ENCODE measurements around the gene P2RY14. TPM values are rescaled to one million over a fixed set of nuclear protein-coding genes. Genes with fewer than 3 reads are reported as not detected.

Gene P2RY14
- total and polyA plus RNA-seq, 2 of the 13 experiments (the other 11 are each of a cell fraction or from before 2014, with no cell fraction given): not detected

DNA sequence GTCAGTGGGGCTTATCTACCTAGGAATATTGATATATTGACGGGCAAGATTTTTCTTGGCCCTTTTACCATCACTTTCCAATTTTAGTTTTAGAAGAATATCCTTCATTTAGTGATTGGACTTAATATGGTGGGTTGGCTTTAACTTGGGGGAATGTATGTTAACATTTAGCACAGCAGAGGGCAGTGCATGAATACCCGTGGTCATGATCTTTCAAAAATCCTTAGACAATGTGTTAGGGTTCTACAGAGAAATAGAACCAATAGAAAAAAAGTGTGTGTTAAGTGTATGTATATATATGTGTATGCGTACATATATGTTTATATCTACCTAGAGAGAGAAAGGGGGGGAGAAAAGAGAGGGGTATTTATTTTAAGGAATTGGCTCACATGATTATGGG is 112.2 kb downstream of the P2RY14 start (continued):
- TF ChIP-seq, protein P1, sequence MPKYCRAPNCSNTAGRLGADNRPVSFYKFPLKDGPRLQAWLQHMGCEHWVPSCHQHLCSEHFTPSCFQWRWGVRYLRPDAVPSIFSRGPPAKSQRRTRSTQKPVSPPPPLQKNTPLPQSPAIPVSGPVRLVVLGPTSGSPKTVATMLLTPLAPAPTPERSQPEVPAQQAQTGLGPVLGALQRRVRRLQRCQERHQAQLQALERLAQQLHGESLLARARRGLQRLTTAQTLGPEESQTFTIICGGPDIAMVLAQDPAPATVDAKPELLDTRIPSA (CRISPR knock-in tag; IDR thresholded peaks at IDR 0.05; ENCODE audit: borderline replicate concordance): no peak

DNA sequence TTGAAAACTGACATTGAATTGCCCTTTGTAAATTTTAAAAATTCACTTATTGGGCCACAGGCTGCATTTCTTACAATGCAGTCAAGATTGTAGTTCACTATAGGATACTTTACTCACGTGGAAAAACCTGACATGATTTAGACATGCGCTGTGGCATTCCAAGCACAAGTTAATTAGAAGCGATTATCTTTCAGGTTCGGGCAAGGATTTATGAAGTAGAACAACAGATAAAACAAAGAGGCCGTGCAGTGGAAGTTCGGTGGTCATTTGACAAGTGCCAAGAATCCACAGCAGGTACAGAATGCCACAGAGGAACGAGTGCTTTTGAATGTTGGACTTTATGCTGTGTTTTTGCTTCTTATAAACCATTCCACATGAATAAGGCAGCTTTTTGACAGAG is 113.1 kb downstream of the P2RY14 start:
- CTCF ChIA-PET (ENCODE audit: low intra/inter-chr PET ratio, low total read pairs): interaction anchor here (6.1 kb wide), 1 partner anchor 117 kb away, joined by 130 read pairs; no protein-coding TSS in a partner anchor
- no peak for ATAC-seq
- H3K4me1 ChIP-seq (ENCODE audit: insufficient read depth, low read length): peaks cover 13% of the 10 kb centered on the region
- DNase-seq (ENCODE audit: low spot score): no peak
- BruUV-seq (replicated peaks): no TSS peak
- intact Hi-C loops (cut with micrococcal nuclease; ENCODE audit: unreplicated experiment) (loop anchor here (5.0 kb wide), 2 partner anchors 47 to 752 kb away; no protein-coding TSS in a partner anchor), in situ Hi-C loops (cut with HindIII; ENCODE audit: extremely low pct_ligation_motif_present, low pct_unique_long_range_greater_than_20kb) (loop anchor here (5.0 kb wide), 1 partner anchor 117 kb away; no protein-coding TSS in a partner anchor)
- no peak overlapping the region for H3K27ac ChIP-seq (ENCODE audit: extremely low read length, insufficient read depth, low read length)
- H3K9ac ChIP-seq (ENCODE audit: insufficient read depth, low read depth, low read length): no peak overlapping the region
- H4K20me1 ChIP-seq (ENCODE audit: insufficient read depth, low read length): no peaks in the 10 kb centered on the region
- WGBS (ENCODE audit: low lambda C conversion rate): 50% methylated on average over 7 of the region's 7 CpGs
- FAIRE-seq: no peak
- no peak for TF ChIP-seq ZBTB38 (CRISPR knock-in tag; IDR thresholded peaks at IDR 0.05)
- TF ChIP-seq, protein P2, sequence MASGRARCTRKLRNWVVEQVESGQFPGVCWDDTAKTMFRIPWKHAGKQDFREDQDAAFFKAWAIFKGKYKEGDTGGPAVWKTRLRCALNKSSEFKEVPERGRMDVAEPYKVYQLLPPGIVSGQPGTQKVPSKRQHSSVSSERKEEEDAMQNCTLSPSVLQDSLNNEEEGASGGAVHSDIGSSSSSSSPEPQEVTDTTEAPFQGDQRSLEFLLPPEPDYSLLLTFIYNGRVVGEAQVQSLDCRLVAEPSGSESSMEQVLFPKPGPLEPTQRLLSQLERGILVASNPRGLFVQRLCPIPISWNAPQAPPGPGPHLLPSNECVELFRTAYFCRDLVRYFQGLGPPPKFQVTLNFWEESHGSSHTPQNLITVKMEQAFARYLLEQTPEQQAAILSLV (CRISPR knock-in tag; IDR thresholded peaks at IDR 0.05; ENCODE audit: borderline replicate concordance): no peak
- no peak for TF ChIP-seq ZNF510 (CRISPR knock-in tag; IDR thresholded peaks at IDR 0.05; ENCODE audit: low read depth)
- no peak for TF ChIP-seq ZNF816 (CRISPR knock-in tag; IDR thresholded peaks at IDR 0.05; ENCODE audit: borderline replicate concordance)
- TF ChIP-seq SIX1 (CRISPR knock-in tag; IDR thresholded peaks at IDR 0.05; ENCODE audit: borderline replicate concordance): no peak
- no peak for TF ChIP-seq ZNF572 (CRISPR knock-in tag; IDR thresholded peaks at IDR 0.05)
- no peak for TF ChIP-seq RBFOX2 (IDR thresholded peaks at IDR 0.05; ENCODE audit: low read depth, low read length)
- no peak for TF ChIP-seq PRMT3 (CRISPR knock-in tag; IDR thresholded peaks at IDR 0.05; ENCODE audit: borderline replicate concordance, low read depth)
- no peak for TF ChIP-seq THYN1 (CRISPR knock-in tag; IDR thresholded peaks at IDR 0.05; ENCODE audit: borderline replicate concordance, low read depth)
- TF ChIP-seq, protein P3, sequence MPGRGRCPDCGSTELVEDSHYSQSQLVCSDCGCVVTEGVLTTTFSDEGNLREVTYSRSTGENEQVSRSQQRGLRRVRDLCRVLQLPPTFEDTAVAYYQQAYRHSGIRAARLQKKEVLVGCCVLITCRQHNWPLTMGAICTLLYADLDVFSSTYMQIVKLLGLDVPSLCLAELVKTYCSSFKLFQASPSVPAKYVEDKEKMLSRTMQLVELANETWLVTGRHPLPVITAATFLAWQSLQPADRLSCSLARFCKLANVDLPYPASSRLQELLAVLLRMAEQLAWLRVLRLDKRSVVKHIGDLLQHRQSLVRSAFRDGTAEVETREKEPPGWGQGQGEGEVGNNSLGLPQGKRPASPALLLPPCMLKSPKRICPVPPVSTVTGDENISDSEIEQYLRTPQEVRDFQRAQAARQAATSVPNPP (CRISPR knock-in tag; IDR thresholded peaks at IDR 0.05): no peak
- TF ChIP-seq, protein P4, sequence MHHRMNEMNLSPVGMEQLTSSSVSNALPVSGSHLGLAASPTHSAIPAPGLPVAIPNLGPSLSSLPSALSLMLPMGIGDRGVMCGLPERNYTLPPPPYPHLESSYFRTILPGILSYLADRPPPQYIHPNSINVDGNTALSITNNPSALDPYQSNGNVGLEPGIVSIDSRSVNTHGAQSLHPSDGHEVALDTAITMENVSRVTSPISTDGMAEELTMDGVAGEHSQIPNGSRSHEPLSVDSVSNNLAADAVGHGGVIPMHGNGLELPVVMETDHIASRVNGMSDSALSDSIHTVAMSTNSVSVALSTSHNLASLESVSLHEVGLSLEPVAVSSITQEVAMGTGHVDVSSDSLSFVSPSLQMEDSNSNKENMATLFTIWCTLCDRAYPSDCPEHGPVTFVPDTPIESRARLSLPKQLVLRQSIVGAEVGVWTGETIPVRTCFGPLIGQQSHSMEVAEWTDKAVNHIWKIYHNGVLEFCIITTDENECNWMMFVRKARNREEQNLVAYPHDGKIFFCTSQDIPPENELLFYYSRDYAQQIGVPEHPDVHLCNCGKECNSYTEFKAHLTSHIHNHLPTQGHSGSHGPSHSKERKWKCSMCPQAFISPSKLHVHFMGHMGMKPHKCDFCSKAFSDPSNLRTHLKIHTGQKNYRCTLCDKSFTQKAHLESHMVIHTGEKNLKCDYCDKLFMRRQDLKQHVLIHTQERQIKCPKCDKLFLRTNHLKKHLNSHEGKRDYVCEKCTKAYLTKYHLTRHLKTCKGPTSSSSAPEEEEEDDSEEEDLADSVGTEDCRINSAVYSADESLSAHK (CRISPR knock-in tag; IDR thresholded peaks at IDR 0.05; ENCODE audit: borderline replicate concordance): no peak
- TF ChIP-seq, protein P5, sequence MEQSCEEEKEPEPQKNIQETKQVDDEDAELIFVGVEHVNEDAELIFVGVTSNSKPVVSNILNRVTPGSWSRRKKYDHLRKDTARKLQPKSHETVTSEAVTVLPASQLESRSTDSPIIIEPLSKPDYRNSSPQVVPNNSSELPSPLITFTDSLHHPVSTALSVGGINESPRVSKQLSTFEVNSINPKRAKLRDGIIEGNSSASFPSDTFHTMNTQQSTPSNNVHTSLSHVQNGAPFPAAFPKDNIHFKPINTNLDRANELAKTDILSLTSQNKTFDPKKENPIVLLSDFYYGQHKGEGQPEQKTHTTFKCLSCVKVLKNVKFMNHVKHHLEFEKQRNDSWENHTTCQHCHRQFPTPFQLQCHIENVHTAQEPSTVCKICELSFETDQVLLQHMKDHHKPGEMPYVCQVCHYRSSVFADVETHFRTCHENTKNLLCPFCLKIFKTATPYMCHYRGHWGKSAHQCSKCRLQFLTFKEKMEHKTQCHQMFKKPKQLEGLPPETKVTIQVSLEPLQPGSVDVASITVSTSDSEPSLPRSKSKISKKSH (CRISPR knock-in tag; IDR thresholded peaks at IDR 0.05; ENCODE audit: borderline replicate concordance): no peak
- H3K4me2 ChIP-seq (ENCODE audit: low read depth, low read length): no peak overlapping the region
- H2AFZ ChIP-seq (ENCODE audit: low read length): no peak overlapping the region
- no peaks in the 10 kb centered on the region for H3K79me2 ChIP-seq (ENCODE audit: insufficient read depth, low read length)
- H3K36me3 ChIP-seq (replicated peaks in 1 of 2; ENCODE audit: control insufficient read depth in 1 of 2, insufficient read depth in 2 of 2, low read length in 2 of 2): no peaks in the 10 kb centered on the region
- POLR2A ChIA-PET: no interaction called here
- no peak overlapping the region for H3K4me3 ChIP-seq (replicated peaks in 1 of 3; ENCODE audit: insufficient read depth in 1 of 3, low read depth in 2 of 3, low read length in 3 of 3)
- H3K9me3 ChIP-seq (ENCODE audit: low read length): no peaks in the 10 kb centered on the region
- H3K27me3 ChIP-seq (ENCODE audit: control insufficient read depth in 1 of 2, insufficient read depth in 2 of 2, low read length in 2 of 2): 0 out of 5 replicates have a peak, but pooled peaks cover 0 to 1% of the 10 kb centered on the region in 2 experiments

Measured in HepG2 (cell line).